Naive B cell (primary cell): ENCODE data around the gene NIPAL4. TPM values are rescaled to one million over a fixed set of nuclear protein-coding genes. Genes with fewer than 3 reads are reported as not detected.

ENCODE experiments used
- ATAC-seq, 2 donors: fragments of 150-1000 bp; cut with Tn5 transposase; 2 replicates each; pipeline ENCODE4 v1.10.0; 2021; ENCODE audit warnings: low read depth in 2 of 2, mild to moderate bottlenecking in 2 of 2, moderate library complexity in 2 of 2
- DNase-seq: peaks from one replicate; pipeline ENCODE4 v3.0.0; 2022
- H3K27ac Mint-ChIP-seq, 6 donors: one replicate each; pipeline ENCODE4 v1.8.0; 2020 to 2022; ENCODE audit warnings: mild to moderate bottlenecking in 6 of 6, mixed read lengths in 6 of 6, moderate library complexity in 5 of 6, inconsistent platforms in 2 of 6
- H3K27me3 Mint-ChIP-seq, 3 donors: one replicate each; pipeline ENCODE4 v1.8.0; 2021 to 2022; ENCODE audit warnings: mixed read lengths in 3 of 3, mild to moderate bottlenecking in 1 of 3
- H3K36me3 Mint-ChIP-seq, 2 donors: one replicate each; pipeline ENCODE4 v1.8.0; 2020 to 2022; ENCODE audit warnings: mixed read lengths in 2 of 2, inconsistent platforms in 1 of 2, mild to moderate bottlenecking in 1 of 2
- H3K4me1 Mint-ChIP-seq, 3 donors: one replicate each; pipeline ENCODE4 v1.8.0; 2020 to 2022; ENCODE audit warnings: mixed read lengths in 3 of 3, inconsistent platforms in 1 of 3, mild to moderate bottlenecking in 1 of 3, moderate library complexity in 1 of 3
- H3K4me3 Mint-ChIP-seq, 8 donors: one replicate each; pipeline ENCODE4 v1.8.0; 2020 to 2022; ENCODE audit warnings: mild to moderate bottlenecking in 8 of 8, mixed read lengths in 8 of 8, moderate library complexity in 8 of 8, inconsistent platforms in 2 of 8
- H3K9me3 Mint-ChIP-seq, 7 donors: one replicate each; pipeline ENCODE4 v1.8.0; 2020 to 2022; ENCODE audit warnings: mixed read lengths in 7 of 7, mild to moderate bottlenecking in 5 of 7, inconsistent platforms in 2 of 7, moderate library complexity in 1 of 7
- polyA plus RNA-seq, 6 donors: library from polyadenylated mRNA; unstranded; fragments of 300-500 nt; fragmentation: Illumina TruSeq; gene quantifications; one replicate each; pipeline ENCODE4 v1.2.3, GENCODE V29; 2021; ENCODE audit warnings: low read depth in 6 of 6

The NIPAL4 gene
- polyA plus RNA-seq, 6 donors from 2014 or later: 3.5 to 15.7 (median 10.3) TPM

- Mint-ChIP-seq H3K27me3 (no peaks in the 10 kb centered on the region), H3K36me3 (peaks cover 57% of the 10 kb centered on the region in 2 donors), H3K9me3 (peaks cover 0 to 3% (median 0%) of the 10 kb centered on the region in 7 donors), H3K27ac (peak overlapping the region in 5 of 6 donors; percentile 84 to 96 (median 85)), H3K4me1 (peaks cover 53 to 85% (median 63%) of the 10 kb centered on the region in 3 donors), H3K4me3 (peak overlapping the region in 1 of 8 donors; percentile 2)
- ATAC-seq: no peak
- DNase-seq: no peak
These were observed 55.0 kb downstream of the NIPAL4 start for GRCh38 chr5:157514974-157515373.

DNA sequence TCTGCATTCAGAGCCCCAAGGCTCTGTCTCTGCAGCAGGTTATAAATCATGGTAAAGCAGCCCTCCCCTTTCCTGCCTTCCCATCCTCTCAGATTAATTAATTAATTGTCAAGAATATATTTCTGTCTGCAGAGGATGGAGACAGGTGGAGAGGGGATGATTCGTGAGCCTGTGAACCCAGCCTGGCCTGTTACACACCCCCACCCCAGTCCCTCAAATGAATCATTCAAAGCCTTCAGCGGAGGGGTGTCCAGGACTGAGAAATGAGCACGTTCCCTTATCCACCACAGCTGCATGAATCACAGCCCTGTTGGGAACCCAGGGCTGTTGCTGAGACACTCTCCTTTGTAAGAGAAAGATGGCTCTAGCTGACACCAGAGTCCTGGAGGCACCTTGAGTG is 56.0 kb downstream of the NIPAL4 start:
- H3K36me3 Mint-ChIP-seq: peaks cover 48 to 49% of the 10 kb centered on the region in 2 donors
- H3K27ac Mint-ChIP-seq: peak overlapping the region in 5 of 6 donors; percentile 85 to 96 (median 90)
- DNase-seq (no peak), ATAC-seq (no peak)
- H3K4me3 Mint-ChIP-seq: peak overlapping the region in 1 of 8 donors; percentile 25
- peaks cover 49 to 84% (median 60%) of the 10 kb centered on the region in 3 donors for H3K4me1 Mint-ChIP-seq
- peaks cover 0 to 3% (median 0%) of the 10 kb centered on the region in 7 donors for H3K9me3 Mint-ChIP-seq
- no peaks in the 10 kb centered on the region for H3K27me3 Mint-ChIP-seq

GRCh38 chr5:157516626-157517325 is 56.8 kb downstream of the NIPAL4 start:
- Mint-ChIP-seq H3K4me1 (peaks cover 54 to 84% (median 60%) of the 10 kb centered on the region in 3 donors), H3K9me3 (peaks cover 0 to 3% (median 0%) of the 10 kb centered on the region in 7 donors), H3K27ac (peak overlapping the region; percentile 58 to 96 (median 86)), H3K27me3 (no peaks in the 10 kb centered on the region), H3K36me3 (peaks cover 41 to 46% of the 10 kb centered on the region in 2 donors), H3K4me3 (peak overlapping the region in 2 of 8 donors; percentile 22 to 36)
- ATAC-seq: no peak
- no peak for DNase-seq

- no peaks in the 10 kb centered on the region for H3K27me3 Mint-ChIP-seq
- H3K27ac Mint-ChIP-seq: peak overlapping the region in 5 of 6 donors; percentile 76 to 91 (median 79)
- H3K36me3 Mint-ChIP-seq: peaks cover 19 to 29% of the 10 kb centered on the region in 2 donors
- peaks cover 48 to 82% (median 56%) of the 10 kb centered on the region in 3 donors for H3K4me1 Mint-ChIP-seq
- no peak overlapping the region for H3K4me3 Mint-ChIP-seq
- no peaks in the 10 kb centered on the region for H3K9me3 Mint-ChIP-seq
- ATAC-seq (no peak), DNase-seq (no peak)
These were observed 59.0 kb downstream of the NIPAL4 start for GRCh38 chr5:157518963-157519362.

DNA sequence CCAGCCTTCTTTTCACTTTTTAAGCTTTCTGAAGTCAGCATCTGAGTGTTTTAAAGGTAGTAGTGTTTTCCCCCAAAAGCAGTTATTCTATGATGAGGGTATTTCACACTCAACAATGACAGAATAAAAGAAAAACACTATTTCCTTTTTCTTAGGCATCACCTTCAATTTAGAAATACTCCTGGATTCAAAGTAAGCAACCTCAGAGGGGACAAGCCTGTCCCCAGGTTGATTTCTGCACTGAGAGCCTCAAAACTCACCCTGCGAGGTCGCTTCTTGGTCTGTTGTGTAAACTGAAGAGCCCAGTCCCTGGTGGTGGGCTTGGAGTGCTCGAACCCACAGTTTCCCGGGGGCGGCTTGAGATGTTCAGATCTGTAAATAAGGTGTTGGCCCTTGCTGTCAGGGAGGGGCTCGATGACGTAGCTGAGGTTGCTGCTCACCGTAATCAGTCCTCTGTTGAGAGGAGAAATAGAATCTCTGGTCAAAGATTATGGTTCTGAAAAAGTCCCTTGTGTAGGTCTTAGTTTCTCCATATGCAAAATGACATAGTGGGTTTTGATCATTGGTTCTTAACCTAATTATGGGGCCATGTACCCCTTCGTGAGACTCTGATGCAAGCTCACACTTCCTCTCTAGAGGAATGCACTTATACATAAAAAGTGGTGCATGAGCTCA is 59.7 kb downstream of the NIPAL4 start:
- ATAC-seq: peak; percentile 57 to 63
- Mint-ChIP-seq H3K4me3 (peak overlapping the region in 1 of 8 donors; percentile 25), H3K27me3 (no peaks in the 10 kb centered on the region), H3K4me1 (peaks cover 51 to 84% (median 59%) of the 10 kb centered on the region in 3 donors), H3K9me3 (no peaks in the 10 kb centered on the region), H3K27ac (peak overlapping the region; percentile 74 to 91 (median 80)), H3K36me3 (peaks cover 15 to 27% of the 10 kb centered on the region in 2 donors)
- no peak for DNase-seq

DNA sequence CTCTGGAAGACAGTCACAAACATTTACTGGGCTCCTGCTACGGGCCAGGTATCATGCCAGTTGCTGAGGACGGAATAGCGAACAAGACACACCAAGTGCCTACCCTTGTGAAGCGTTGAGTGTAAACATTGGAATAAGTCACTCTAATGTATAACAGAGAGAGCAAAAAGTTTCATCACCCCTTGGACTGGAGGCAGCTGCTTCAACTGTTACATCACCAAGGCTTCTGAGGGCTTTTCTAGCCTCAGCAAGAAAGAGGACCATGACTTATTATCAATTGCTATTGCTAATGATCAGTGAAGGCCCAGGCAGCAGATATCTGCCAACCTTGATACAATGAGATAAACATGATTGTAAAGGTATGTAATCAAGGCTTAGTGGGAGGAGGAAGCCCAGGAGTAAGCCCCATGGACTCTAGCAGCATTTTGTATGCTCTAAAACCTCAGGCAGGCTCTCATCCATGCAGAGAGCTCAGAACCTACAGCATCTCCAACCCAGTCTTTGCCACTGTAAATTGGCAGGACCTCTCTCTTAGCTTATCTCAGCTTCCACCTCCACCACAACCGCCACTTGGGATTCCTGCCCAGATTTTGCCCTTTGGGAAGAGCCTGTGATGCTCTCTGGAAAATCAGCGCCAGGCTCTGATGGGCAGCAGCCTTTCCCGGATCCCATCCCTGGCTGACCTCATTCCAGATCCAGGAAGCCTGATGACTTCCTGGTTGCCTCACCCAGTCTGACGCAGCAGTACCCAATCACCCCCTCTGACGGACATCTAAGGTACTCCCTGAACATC is 61.1 kb downstream of the NIPAL4 start:
- Mint-ChIP-seq H3K27ac (peak overlapping the region; percentile 76 to 97 (median 92)), H3K27me3 (no peaks in the 10 kb centered on the region), H3K4me3 (peak overlapping the region in 3 of 8 donors; percentile 29 to 77 (median 62)), H3K36me3 (peaks cover 9 to 22% of the 10 kb centered on the region in 2 donors), H3K4me1 (peaks cover 50 to 84% (median 61%) of the 10 kb centered on the region in 3 donors), H3K9me3 (no peaks in the 10 kb centered on the region)
- ATAC-seq (no peak), DNase-seq (no peak)

DNA sequence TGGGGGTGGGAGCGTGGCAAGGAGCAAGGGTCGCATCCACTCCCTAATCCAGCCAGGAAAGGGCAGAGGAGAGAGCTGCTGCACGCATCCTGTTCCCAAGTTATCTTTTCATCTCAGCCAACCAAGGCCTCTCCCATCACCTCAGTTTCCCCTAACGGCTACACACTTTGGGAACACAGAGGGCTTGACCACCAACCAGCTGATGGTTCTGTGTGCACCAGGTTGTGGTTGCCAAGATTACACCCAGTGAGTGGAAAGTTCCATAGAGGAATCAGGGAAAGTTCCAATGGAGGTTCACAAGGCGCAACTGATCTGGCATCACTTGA is 61.7 kb downstream of the NIPAL4 start:
- H3K4me1 Mint-ChIP-seq: peaks cover 49 to 86% (median 62%) of the 10 kb centered on the region in 3 donors
- ATAC-seq (no peak), DNase-seq (no peak)
- H3K4me3 Mint-ChIP-seq: peak overlapping the region in 2 of 8 donors; percentile 62 to 77
- peak overlapping the region in 5 of 6 donors; percentile 64 to 97 (median 91) for H3K27ac Mint-ChIP-seq
- H3K36me3 Mint-ChIP-seq: peaks cover 6 to 20% of the 10 kb centered on the region in 2 donors
- H3K9me3 Mint-ChIP-seq: no peaks in the 10 kb centered on the region
- H3K27me3 Mint-ChIP-seq: no peaks in the 10 kb centered on the region

- peaks cover 54 to 87% (median 78%) of the 10 kb centered on the region in 3 donors for H3K4me1 Mint-ChIP-seq
- H3K27me3 Mint-ChIP-seq: no peaks in the 10 kb centered on the region
- H3K9me3 Mint-ChIP-seq: no peaks in the 10 kb centered on the region
- no peak for ATAC-seq
- H3K4me3 Mint-ChIP-seq: no peak overlapping the region
- DNase-seq: no peak
- H3K36me3 Mint-ChIP-seq: peaks cover 0 to 19% of the 10 kb centered on the region in 2 donors
- H3K27ac Mint-ChIP-seq: peak overlapping the region; percentile 32 to 91 (median 78)
These were observed 64.0 kb downstream of the NIPAL4 start for GRCh38 chr5:157523976-157524375.

Other genes with a start within 250 kb of the NIPAL4 start
- gene CYFIP2, start 194.1 kb upstream of the NIPAL4 start, polyA plus RNA-seq: 100 to 1,000 TPM; 306 to 461 (median 348) TPM
- 10 to 100 TPM in 5 of 6 donors, 1 to 10 TPM in 1; 6.3 to 75.5 (median 43.4) TPM for gene ADAM19, start 115.6 kb downstream of the NIPAL4 start, polyA plus RNA-seq
- gene SOX30, start 192.2 kb downstream of the NIPAL4 start, polyA plus RNA-seq: 1 to 10 TPM in 2 of 6 donors, under 1 TPM in 4; 0.42 to 1.1 (median 0.83) TPM
- gene C5orf52, start 211.3 kb downstream of the NIPAL4 start, polyA plus RNA-seq: not detected